Spinal cord (tissue), 10 donors: ENCODE measurements around the gene CMIP. TPM values are rescaled to one million over a fixed set of nuclear protein-coding genes. Genes with fewer than 3 reads are reported as not detected.

Source experiments
- DNase-seq, 6 donors: peaks; one replicate each; pipeline versions ENCODE4 v3.0.0 to v3.0.0-alpha.2; 2013 to 2015; ENCODE audit warnings: low spot score in 6 of 6, low read depth in 4 of 6
- H3K27ac ChIP-seq: one replicate; pipeline ENCODE4 v1.5.1; 2013; ENCODE audit warnings: low read depth, low read length, control low read depth
- H3K27me3 ChIP-seq: one replicate; pipeline ENCODE4 v1.6.1; 2013; ENCODE audit warnings: low read length; ENCODE audit not compliant: control insufficient read depth, insufficient read depth
- H3K36me3 ChIP-seq: one replicate; pipeline ENCODE4 v1.6.1; 2013; ENCODE audit warnings: low read length; ENCODE audit not compliant: control insufficient read depth, insufficient read depth
- H3K4me1 ChIP-seq: one replicate; pipeline ENCODE4 v1.6.1; 2013; ENCODE audit warnings: low read length; ENCODE audit not compliant: control insufficient read depth, insufficient read depth
- H3K4me3 ChIP-seq: one replicate; pipeline ENCODE4 v1.5.1; 2013; ENCODE audit warnings: low read depth, low read length, control low read depth
- H3K9me3 ChIP-seq: one replicate; pipeline ENCODE4 v1.6.1; 2013; ENCODE audit warnings: low read length; ENCODE audit not compliant: control insufficient read depth, insufficient read depth
- WGBS: methylation state at CpG from one replicate; pipeline ENCODE4 v1.1.5; 2013; ENCODE audit warnings: missing lambda C conversion rate; ENCODE audit not compliant: insufficient coverage; 5-methylcytosine and 5-hydroxymethylcytosine counted together
- polyA plus RNA-seq, 2 donors: library from polyadenylated mRNA; unstranded; fragments of 120-200 nt; gene quantifications; one replicate each; pipeline ENCODE4 v1.2.1, GENCODE V29; 2013; ENCODE audit not compliant: insufficient read length in 2 of 2
- total RNA-seq, 2 donors: library from RNA; depleted of rRNA in 1 of 2; stranded (reverse); fragments of 120-200 nt in 1 of 2; fragments of >200 nt in 1 of 2; gene quantifications; one replicate each; pipeline versions ENCODE4 v1.2.3 to v1.2.4, GENCODE V29; 2013 to 2014
- donor health status: healthy.

CMIP gene
- total and polyA plus RNA-seq, 4 donors: 20.6 to 151 (median 100) TPM

- Histone ChIP-seq H3K27ac (no peak overlapping the region), H3K4me3 (no peak overlapping the region), H3K36me3 (peaks cover 63% of the 10 kb centered on the region), H3K4me1 (peaks cover 45% of the 10 kb centered on the region), H3K27me3 (no peaks in the 10 kb centered on the region), H3K9me3 (no peaks in the 10 kb centered on the region)
- no peak for DNase-seq
- 84% methylated on average over 10 of the region's 21 CpGs for WGBS
Observed at GRCh38 chr16:81709016-81709900, 264.6 kb downstream of the CMIP start.

- no peak for DNase-seq
- no peaks in the 10 kb centered on the region for H3K27me3 ChIP-seq
- peaks cover 49% of the 10 kb centered on the region for H3K4me1 ChIP-seq
- no peak overlapping the region for H3K27ac ChIP-seq
- peaks cover 56% of the 10 kb centered on the region for H3K36me3 ChIP-seq
- H3K4me3 ChIP-seq: no peak overlapping the region
- no peaks in the 10 kb centered on the region for H3K9me3 ChIP-seq
- WGBS: no CpG with 5 or more reads among the region's 20 CpGs
Observed at GRCh38 chr16:81710044-81710443, 265.4 kb downstream of the CMIP start.

- peak in 1 of 6 donors; percentile 38 for DNase-seq
- Histone ChIP-seq H3K27ac (no peak overlapping the region), H3K4me3 (no peak overlapping the region), H3K27me3 (no peaks in the 10 kb centered on the region), H3K4me1 (peaks cover 49% of the 10 kb centered on the region), H3K9me3 (no peaks in the 10 kb centered on the region), H3K36me3 (peaks cover 50% of the 10 kb centered on the region)
- WGBS: 60% methylated on average over 1 of the region's 12 CpGs
Observed at GRCh38 chr16:81710596-81710995, 266.0 kb downstream of the CMIP start.

GRCh38 chr16:81711657-81712319 is 267.2 kb downstream of the CMIP start:
- peak in 2 of 6 donors; percentile 66 to 69 for DNase-seq
- Histone ChIP-seq H3K4me3 (no peak overlapping the region), H3K36me3 (peaks cover 38% of the 10 kb centered on the region), H3K9me3 (no peaks in the 10 kb centered on the region), H3K4me1 (peaks cover 49% of the 10 kb centered on the region), H3K27me3 (no peaks in the 10 kb centered on the region), H3K27ac (no peak overlapping the region)
- 32% methylated on average over 20 of the region's 21 CpGs for WGBS

- 79% methylated on average over 3 of the region's 7 CpGs for WGBS
- DNase-seq: no peak
- Histone ChIP-seq H3K36me3 (peaks cover 29% of the 10 kb centered on the region), H3K27ac (no peak overlapping the region), H3K27me3 (no peaks in the 10 kb centered on the region), H3K9me3 (no peaks in the 10 kb centered on the region), H3K4me1 (peaks cover 46% of the 10 kb centered on the region), H3K4me3 (no peak overlapping the region)
Observed at GRCh38 chr16:81712681-81713080, 268.1 kb downstream of the CMIP start.

- H3K4me3 ChIP-seq: no peak overlapping the region
- no peak overlapping the region for H3K27ac ChIP-seq
- H3K4me1 ChIP-seq: peaks cover 40% of the 10 kb centered on the region
- no peaks in the 10 kb centered on the region for H3K27me3 ChIP-seq
- no peak for DNase-seq
- 84% methylated on average over 15 of the region's 16 CpGs for WGBS
- H3K9me3 ChIP-seq: no peaks in the 10 kb centered on the region
- peaks cover 23% of the 10 kb centered on the region for H3K36me3 ChIP-seq
Observed at GRCh38 chr16:81713295-81713772, 268.7 kb downstream of the CMIP start.

- Histone ChIP-seq H3K27me3 (no peaks in the 10 kb centered on the region), H3K36me3 (peaks cover 18% of the 10 kb centered on the region), H3K9me3 (no peaks in the 10 kb centered on the region), H3K4me3 (no peak overlapping the region), H3K4me1 (peaks cover 39% of the 10 kb centered on the region), H3K27ac (no peak overlapping the region)
- WGBS: 91% methylated on average over 11 of the region's 11 CpGs
- DNase-seq: no peak
Observed at GRCh38 chr16:81713796-81714195, 269.2 kb downstream of the CMIP start.

GRCh38 chr16:81714583-81714982 is 270.0 kb downstream of the CMIP start:
- Histone ChIP-seq H3K27ac (no peak overlapping the region), H3K4me3 (no peak overlapping the region), H3K9me3 (no peaks in the 10 kb centered on the region), H3K4me1 (peaks cover 35% of the 10 kb centered on the region), H3K27me3 (no peaks in the 10 kb centered on the region), H3K36me3 (peaks cover 12% of the 10 kb centered on the region)
- DNase-seq: peak in 2 of 6 donors; percentile 44 to 72
- WGBS: 53% methylated on average over 7 of the region's 7 CpGs

- Histone ChIP-seq H3K4me3 (no peak overlapping the region), H3K9me3 (no peaks in the 10 kb centered on the region), H3K36me3 (peaks cover 10% of the 10 kb centered on the region), H3K27ac (no peak overlapping the region), H3K4me1 (peaks cover 32% of the 10 kb centered on the region), H3K27me3 (no peaks in the 10 kb centered on the region)
- no CpG with 5 or more reads among the region's 11 CpGs for WGBS
- no peak for DNase-seq
Observed at GRCh38 chr16:81715358-81716196, 271.0 kb downstream of the CMIP start.
